IPS-18a (cell line): ENCODE data around the gene ASTN2.
A peak's percentile ranks its signal among the peaks of the same experiment; 100 is the strongest.
"Not testable (repeated sequence)": the region's sequence is repeated elsewhere in the genome, so short reads cannot be mapped to it uniquely, and the experiment has no call there.

Experiments
- H3K27ac ChIP-seq: one replicate; pipeline ENCODE4 v1.5.1; 2013; ENCODE audit warnings: low read length
- H3K27me3 ChIP-seq: one replicate; pipeline ENCODE4 v1.6.1; 2013; ENCODE audit warnings: mild to moderate bottlenecking, low read length; ENCODE audit not compliant: control insufficient read depth, insufficient read depth
- H3K36me3 ChIP-seq: one replicate; pipeline ENCODE4 v1.6.1; 2013; ENCODE audit warnings: low read depth, low read length; ENCODE audit not compliant: control insufficient read depth
- H3K4me1 ChIP-seq: one replicate; pipeline ENCODE4 v1.6.1; 2013; ENCODE audit warnings: low read depth, low read length; ENCODE audit not compliant: control insufficient read depth
- H3K4me3 ChIP-seq: one replicate; pipeline ENCODE4 v1.5.1; 2013; ENCODE audit warnings: low read length
- H3K9ac ChIP-seq: one replicate; pipeline ENCODE4 v1.6.1; 2013; ENCODE audit warnings: mild to moderate bottlenecking, low read length, moderate library complexity
- H3K9me3 ChIP-seq: one replicate; pipeline ENCODE4 v1.6.1; 2013; ENCODE audit warnings: low read depth, low read length; ENCODE audit not compliant: control insufficient read depth

Gene ASTN2

DNA sequence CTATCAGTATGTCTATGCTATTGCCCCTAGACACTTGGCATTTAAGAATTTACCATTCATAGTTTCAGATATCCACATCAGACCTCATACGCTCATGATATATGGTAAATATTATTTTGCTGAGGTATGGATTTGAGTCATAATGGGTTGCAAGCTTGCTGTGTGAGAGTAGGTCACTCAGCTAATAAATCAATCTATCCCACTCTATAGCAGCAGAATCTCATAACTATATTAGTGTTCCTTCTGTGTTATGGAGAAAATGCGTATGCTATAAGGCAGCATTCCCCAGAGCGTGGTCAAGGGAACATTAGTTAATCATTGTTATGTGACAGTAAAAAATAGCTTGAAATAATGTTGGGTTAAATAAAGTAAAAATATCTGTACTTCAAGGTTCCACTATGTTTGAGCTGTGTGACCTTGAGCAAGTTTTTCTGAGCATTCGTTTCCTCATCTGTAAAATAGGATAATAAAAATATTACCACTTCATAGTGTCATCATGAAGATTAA, 720.0 kb downstream of the ASTN2 start:
- no peaks in the 10 kb centered on the region for H3K4me1 ChIP-seq

GRCh38 chr9:116693233-116693731, 721.6 kb downstream of the ASTN2 start:
- H3K4me1 ChIP-seq: peaks cover 2% of the 10 kb centered on the region
- no peaks in the 10 kb centered on the region for H3K9me3 ChIP-seq
- peaks cover 7% of the 10 kb centered on the region for H3K36me3 ChIP-seq
- no peak overlapping the region for H3K9ac ChIP-seq
- no peak overlapping the region for H3K27ac ChIP-seq
- H3K4me3 ChIP-seq: no peak overlapping the region
- H3K27me3 ChIP-seq: peaks cover 2% of the 10 kb centered on the region

More for the DNA sequence above, 720.0 kb downstream of the ASTN2 start:
- Histone ChIP-seq H3K4me3 (no peak overlapping the region), H3K27me3 (no peaks in the 10 kb centered on the region), H3K9me3 (no peaks in the 10 kb centered on the region), H3K36me3 (peaks cover 20% of the 10 kb centered on the region), H3K9ac (no peak overlapping the region), H3K27ac (no peak overlapping the region)

- H3K4me3 ChIP-seq: no peak overlapping the region
- H3K27me3 ChIP-seq: peaks cover 8% of the 10 kb centered on the region
- peaks cover under 1% of the 10 kb centered on the region for H3K36me3 ChIP-seq
- H3K9ac ChIP-seq: no peak overlapping the region
- peaks cover 6% of the 10 kb centered on the region for H3K4me1 ChIP-seq
- H3K9me3 ChIP-seq: no peaks in the 10 kb centered on the region
- no peak overlapping the region for H3K27ac ChIP-seq
Observed at GRCh38 chr9:116692616-116693015, 722.2 kb downstream of the ASTN2 start.

GRCh38 chr9:116691607-116692006, 723.2 kb downstream of the ASTN2 start:
- Histone ChIP-seq H3K27ac (no peak overlapping the region), H3K4me1 (peaks cover 10% of the 10 kb centered on the region), H3K9ac (no peak overlapping the region), H3K4me3 (no peak overlapping the region), H3K27me3 (peaks cover 9% of the 10 kb centered on the region), H3K36me3 (no peaks in the 10 kb centered on the region), H3K9me3 (no peaks in the 10 kb centered on the region)

- not testable (repeated sequence) for H3K27ac ChIP-seq, H3K36me3 ChIP-seq, H3K9ac ChIP-seq, H3K27me3 ChIP-seq, H3K4me3 ChIP-seq, H3K9me3 ChIP-seq
- H3K4me1 ChIP-seq: peaks cover 12% of the 10 kb centered on the region
Observed at GRCh38 chr9:116690805-116691204, 724.1 kb downstream of the ASTN2 start.

GRCh38 chr9:116689486-116690032, 725.3 kb downstream of the ASTN2 start:
- Histone ChIP-seq H3K36me3 (no peaks in the 10 kb centered on the region), H3K9me3 (no peaks in the 10 kb centered on the region), H3K9ac (no peak overlapping the region), H3K27ac (no peak overlapping the region), H3K4me3 (no peak overlapping the region), H3K4me1 (peaks cover 12% of the 10 kb centered on the region), H3K27me3 (peaks cover 9% of the 10 kb centered on the region)

DNA sequence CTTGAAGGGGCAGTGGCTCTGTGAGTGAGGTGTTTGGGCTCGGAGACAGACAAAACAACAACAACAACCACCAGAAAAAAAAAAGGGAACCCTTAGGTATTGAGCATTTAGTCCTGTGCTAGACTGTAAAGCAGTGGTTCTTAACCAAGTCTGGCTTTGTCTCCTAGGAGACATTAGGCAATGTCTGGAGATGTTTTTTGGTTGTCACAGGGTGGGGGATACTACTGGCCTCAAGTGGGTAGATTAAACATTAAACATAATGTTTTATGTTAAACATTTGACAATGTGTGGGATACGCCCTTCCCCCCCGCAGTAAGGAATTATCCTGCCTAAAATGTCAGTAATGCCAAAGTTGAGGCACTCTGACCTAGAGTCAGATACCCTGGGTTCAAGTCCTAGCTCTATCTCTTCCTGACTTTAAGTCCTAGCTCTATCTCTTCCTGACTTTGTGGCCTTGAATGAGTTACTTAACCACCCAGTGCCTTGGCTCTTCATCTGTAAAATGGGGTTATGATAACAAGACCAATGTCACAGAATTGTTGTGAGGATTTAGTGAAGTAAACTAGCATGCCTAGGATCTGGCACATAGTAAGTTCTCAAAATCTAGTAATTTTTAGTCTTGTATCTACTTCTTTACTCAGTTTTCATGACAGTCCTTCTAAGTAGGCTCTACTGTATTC, 725.9 kb downstream of the ASTN2 start:
- no peak overlapping the region for H3K27ac ChIP-seq
- H3K27me3 ChIP-seq: peaks cover 9% of the 10 kb centered on the region
- no peak overlapping the region for H3K9ac ChIP-seq
- peaks cover 12% of the 10 kb centered on the region for H3K4me1 ChIP-seq
- H3K9me3 ChIP-seq: no peaks in the 10 kb centered on the region
- no peak overlapping the region for H3K4me3 ChIP-seq
- H3K36me3 ChIP-seq: no peaks in the 10 kb centered on the region

DNA sequence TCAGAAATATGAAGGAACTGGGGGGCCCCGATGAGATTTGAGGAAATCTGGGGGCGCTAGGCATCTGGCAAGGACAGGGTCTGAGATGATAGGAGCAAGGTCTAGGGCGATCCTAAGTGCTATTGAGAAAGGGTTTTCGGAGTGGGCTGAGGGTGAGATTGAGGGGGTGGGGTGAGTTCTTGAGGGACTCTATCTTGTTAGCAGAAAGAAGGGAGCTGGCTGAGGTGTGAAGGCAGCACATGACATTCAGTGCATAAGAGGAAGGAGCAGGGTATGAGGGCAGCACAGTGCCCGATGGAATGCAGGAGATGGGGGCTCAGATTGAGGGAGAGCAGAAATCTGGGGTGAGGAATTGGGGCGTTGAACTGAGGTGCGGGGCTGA, 727.1 kb downstream of the ASTN2 start:
- no peaks in the 10 kb centered on the region for H3K9me3 ChIP-seq
- peak overlapping the region; percentile 70 for H3K9ac ChIP-seq
- H3K4me3 ChIP-seq: peak overlapping the region; percentile 79
- peaks cover 9% of the 10 kb centered on the region for H3K27me3 ChIP-seq
- no peaks in the 10 kb centered on the region for H3K36me3 ChIP-seq
- H3K27ac ChIP-seq: no peak overlapping the region
- peaks cover 12% of the 10 kb centered on the region for H3K4me1 ChIP-seq

DNA sequence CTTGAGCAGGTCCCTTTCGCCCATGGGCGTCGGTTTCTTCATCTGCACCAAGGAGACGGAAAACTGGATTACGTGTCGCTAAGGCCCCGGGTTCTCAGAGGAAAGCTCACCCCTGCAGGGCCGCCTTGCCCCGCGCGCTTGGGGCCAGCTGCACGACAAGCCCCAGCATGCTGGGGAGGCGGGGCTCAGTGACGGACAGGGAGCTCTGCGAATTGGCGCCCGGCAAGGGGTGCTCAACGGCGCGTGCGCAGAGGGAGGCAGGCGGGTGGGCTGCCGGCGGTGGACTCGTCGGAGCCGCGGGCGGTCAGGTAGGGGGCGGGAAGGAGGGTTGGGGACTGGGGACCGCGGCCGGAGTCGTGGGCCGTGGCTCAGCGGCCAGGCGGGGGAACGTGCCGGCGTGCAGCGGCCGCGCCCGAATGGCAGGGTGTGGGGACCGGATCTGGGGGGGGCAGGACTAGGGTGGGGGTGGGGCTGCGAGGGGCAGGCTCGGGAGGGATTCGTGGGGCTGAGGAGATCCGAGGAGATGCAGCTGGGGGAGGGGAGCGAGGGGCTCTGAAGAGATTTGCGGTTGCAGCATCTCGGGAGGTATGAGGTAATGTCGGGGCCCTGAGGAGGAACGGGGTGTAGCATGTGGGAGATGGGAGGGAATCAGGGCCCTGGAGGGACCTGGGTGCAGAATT, 727.6 kb downstream of the ASTN2 start, which contains the start of gene TRIM32:
Gene TRIM32, plus strand, starts transcription at position 232 of the 680 bp plus-strand sequence. CDS start 10,438 bp downstream, outside the sequence.
- H3K27ac ChIP-seq: no peak within 1 kb of the TSS
- H3K4me3 ChIP-seq: peak within 1 kb of the TSS; percentile 79

DNA sequence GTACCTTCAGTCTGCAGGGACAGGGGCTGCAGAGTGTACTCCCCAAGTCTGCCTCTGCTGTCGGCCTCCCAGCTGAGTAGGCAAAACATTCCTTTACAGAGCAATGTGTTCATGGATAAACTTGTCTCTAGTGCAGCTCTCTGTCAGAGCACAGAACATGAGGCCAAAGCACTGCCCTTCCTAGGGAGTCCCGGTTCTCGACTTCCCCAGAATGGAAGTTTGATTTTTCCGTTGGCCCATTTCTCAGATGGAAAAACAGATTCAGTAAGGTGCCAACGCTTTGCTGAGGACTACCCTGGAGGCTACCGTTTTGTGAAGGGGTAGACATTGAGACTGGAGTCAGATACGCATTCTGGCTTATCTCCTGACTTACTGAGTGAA, 728.2 kb downstream of the ASTN2 start:
- Histone ChIP-seq H3K36me3 (no peaks in the 10 kb centered on the region), H3K4me1 (peaks cover 12% of the 10 kb centered on the region), H3K27ac (no peak overlapping the region), H3K9me3 (no peaks in the 10 kb centered on the region), H3K4me3 (peak overlapping the region; percentile 79), H3K27me3 (peaks cover 9% of the 10 kb centered on the region), H3K9ac (peak overlapping the region; percentile 42)

More for the DNA sequence above, 727.6 kb downstream of the ASTN2 start, which contains the start of gene TRIM32:
- Histone ChIP-seq H3K27me3 (peaks cover 9% of the 10 kb centered on the region), H3K4me1 (peaks cover 12% of the 10 kb centered on the region), H3K36me3 (no peaks in the 10 kb centered on the region), H3K9me3 (no peaks in the 10 kb centered on the region), H3K9ac (peak within 1 kb of the TSS; percentile 70)

GRCh38 chr9:116686135-116686534, 728.7 kb downstream of the ASTN2 start:
- Histone ChIP-seq H3K9ac (no peak overlapping the region), H3K27me3 (peaks cover 9% of the 10 kb centered on the region), H3K36me3 (no peaks in the 10 kb centered on the region), H3K4me1 (peaks cover 12% of the 10 kb centered on the region), H3K9me3 (no peaks in the 10 kb centered on the region), H3K4me3 (peak overlapping the region; percentile 79), H3K27ac (no peak overlapping the region)
